Mucosa of descending colon (tissue), 3 donors: Measurements from ENCODE around the gene CLDN3. TPM values are rescaled to one million over a fixed set of nuclear protein-coding genes. Genes with fewer than 3 reads are reported as not detected.

Source experiments
- ATAC-seq: fragments of 200-7000 bp; cut with Tn5 transposase; one replicate; pipeline ENCODE4 v1.9.1; 2020; ENCODE audit warnings: mild to moderate bottlenecking, moderate library complexity
- DNase-seq, 3 donors: peaks; one replicate each; pipeline ENCODE4 v3.0.0-alpha.2; 2020
- H3K36me3 ChIP-seq: fragments of 200-600 bp; one replicate; pipeline ENCODE4 v1.8.0; 2021; ENCODE audit warnings: low read depth, mild to moderate bottlenecking
- H3K4me1 ChIP-seq: fragments of 200-600 bp; one replicate; pipeline ENCODE4 v1.8.0; 2021; ENCODE audit warnings: low read depth, mild to moderate bottlenecking
- H3K4me3 ChIP-seq: fragments of 200-600 bp; one replicate; pipeline ENCODE4 v1.8.0; 2021; ENCODE audit warnings: mild to moderate bottlenecking
- H3K9me3 ChIP-seq: fragments of 200-600 bp; one replicate; pipeline ENCODE4 v1.8.0; 2021; ENCODE audit warnings: mild to moderate bottlenecking
- CTCF ChIP-seq: fragments of 200-600 bp; IDR thresholded peaks from one replicate; pipeline ENCODE4 v1.8.0; 2022; ENCODE audit warnings: antibody characterized with exemption, mild to moderate bottlenecking
- intact Hi-C, 2 donors: fragments of 100-400 bp; cut with DNase I in 1 of 2; cut with micrococcal nuclease in 1 of 2; formaldehyde crosslinking; loops; one replicate each; pipeline versions ENCODE4 v1.11.0 to v1.11.1; 2022; cut with DNase I, micrococcal nuclease
- total RNA-seq, 3 donors: library from RNA; stranded (reverse); fragmentation: NEBNext Ultra II Directional in 2 of 3; extraction: Animal tissue kit (Norgen Biotek cat#: 25700) in 2 of 3; gene quantifications; one replicate each; pipeline versions ENCODE4 v1.2.1 to v1.2.4, GENCODE V29; 2021 to 2023
- donor health status: DM: no; HTN: no; CAD: no; lungs with moderate emphysema.
- donor health status: DM: no; HTN: no; CAD: no.
- donor health status: DM: no; HTN: yes; CAD: no.

Gene CLDN3
- total RNA-seq, 3 donors from 2014 or later: 229 to 621 (median 534) TPM

DNA sequence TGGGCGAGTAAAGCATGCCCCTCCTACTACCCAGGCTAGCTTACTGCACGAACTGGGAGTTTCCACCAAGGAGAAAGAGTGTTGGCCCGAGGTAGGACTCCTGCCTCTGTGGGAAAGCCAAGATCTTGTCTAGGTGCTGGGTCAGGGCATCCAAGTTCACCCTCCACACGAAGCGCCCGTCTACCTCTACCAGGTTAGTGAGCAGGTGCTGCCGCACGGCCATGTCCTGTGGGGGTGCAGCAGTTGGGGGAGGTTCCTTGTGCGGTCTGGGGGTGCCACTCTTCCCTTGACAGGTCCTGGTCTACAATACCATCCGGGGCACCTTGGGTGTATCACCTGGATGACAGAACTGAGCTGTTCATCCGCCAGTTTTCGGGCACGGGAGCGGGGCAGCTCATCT lies 33.2 kb downstream of the CLDN3 start:
- no peaks in the 10 kb centered on the region for H3K9me3 ChIP-seq
- intact Hi-C loops: loop anchor here in 1 of 2 donors (5.0 kb wide), 1 partner anchor 130 kb away; no protein-coding TSS in a partner anchor
- ATAC-seq (no peak), DNase-seq (peak in 2 of 3 donors; percentile 55 to 60)
- no peak for TF ChIP-seq CTCF
- H3K36me3 ChIP-seq: no peaks in the 10 kb centered on the region
- no peak overlapping the region for H3K4me3 ChIP-seq
- peaks cover 39% of the 10 kb centered on the region for H3K4me1 ChIP-seq

DNA sequence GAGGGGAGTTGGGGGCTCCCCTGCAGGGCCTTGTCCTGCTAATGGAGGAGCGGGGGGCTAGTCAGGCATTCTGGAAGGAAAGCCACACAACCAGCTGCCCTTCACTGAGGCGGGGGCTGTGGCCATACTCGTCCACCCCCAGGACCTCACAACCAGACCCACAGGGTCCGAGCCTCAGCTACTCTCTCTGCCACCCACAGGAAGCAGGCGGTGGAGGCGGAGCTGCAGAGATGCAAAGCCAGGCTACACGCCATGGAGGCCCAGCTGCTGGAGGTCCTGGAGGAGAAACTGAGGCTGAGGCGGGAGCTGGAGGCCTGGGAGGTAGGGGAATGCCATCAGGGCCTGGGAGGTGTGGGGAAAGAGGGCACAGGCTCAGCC lies 34.6 kb downstream of the CLDN3 start:
- Histone ChIP-seq H3K4me3 (no peak overlapping the region), H3K4me1 (peaks cover 31% of the 10 kb centered on the region), H3K9me3 (no peaks in the 10 kb centered on the region), H3K36me3 (no peaks in the 10 kb centered on the region)
- no peak for TF ChIP-seq CTCF
- DNase-seq: peak in 2 of 3 donors; percentile 62 to 70
- no peak for ATAC-seq
- intact Hi-C loops: loop anchor here in 1 of 2 donors (5.0 kb wide), 1 partner anchor 128 kb away; no protein-coding TSS in a partner anchor

DNA sequence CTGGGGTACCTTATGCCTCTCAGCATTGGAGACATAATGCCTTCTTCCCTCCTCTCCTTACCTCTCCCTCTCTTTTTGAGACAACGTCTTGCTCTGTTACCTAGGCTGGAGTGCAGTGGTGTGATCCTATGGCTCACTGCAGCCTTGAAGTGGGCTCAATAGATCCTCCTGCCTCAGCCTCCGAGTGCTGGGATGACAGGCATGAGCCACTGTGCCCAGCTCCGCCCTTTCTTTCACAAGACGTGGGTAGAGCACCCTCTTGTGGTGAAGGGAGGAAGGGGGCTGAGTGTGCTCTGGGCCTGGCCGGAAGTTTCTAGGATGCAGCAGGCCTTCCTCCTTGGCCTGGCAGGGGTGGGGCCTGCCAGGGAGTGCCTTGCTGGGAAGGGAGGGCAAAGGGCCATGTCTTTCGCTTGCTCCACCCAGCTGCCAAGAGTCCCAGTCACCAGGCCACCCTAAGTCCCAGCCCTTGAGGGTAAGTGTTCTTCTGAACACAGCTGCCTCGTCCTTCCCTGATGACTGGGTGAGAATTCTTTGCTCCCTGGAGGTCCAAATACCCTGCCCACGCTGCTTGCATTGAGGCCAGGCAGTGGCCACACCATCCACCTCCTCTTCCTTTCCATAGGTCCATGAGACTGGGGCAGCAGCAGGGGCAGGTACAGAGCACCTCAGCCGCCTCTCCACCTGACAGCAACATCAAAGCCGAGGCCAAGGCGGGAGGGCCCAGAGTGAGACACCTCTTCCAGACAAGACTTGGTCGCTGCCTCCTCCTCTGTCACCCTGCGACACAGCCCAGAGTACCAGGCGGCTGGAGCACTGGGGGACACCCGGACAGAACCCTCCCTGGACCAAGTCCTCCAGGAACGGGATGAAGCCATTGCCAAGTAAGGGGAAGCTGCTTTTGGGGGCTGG lies 35.2 kb downstream of the CLDN3 start:
- intact Hi-C loops: loop anchor here in 1 of 2 donors (5.0 kb wide), 1 partner anchor 128 kb away; no protein-coding TSS in a partner anchor
- TF ChIP-seq CTCF: peak; percentile 87
- Histone ChIP-seq H3K4me3 (no peak overlapping the region), H3K4me1 (peaks cover 31% of the 10 kb centered on the region), H3K9me3 (no peaks in the 10 kb centered on the region), H3K36me3 (no peaks in the 10 kb centered on the region)
- peak; percentile 93 to 95 (median 94) for DNase-seq
- ATAC-seq: peak; percentile 73

DNA sequence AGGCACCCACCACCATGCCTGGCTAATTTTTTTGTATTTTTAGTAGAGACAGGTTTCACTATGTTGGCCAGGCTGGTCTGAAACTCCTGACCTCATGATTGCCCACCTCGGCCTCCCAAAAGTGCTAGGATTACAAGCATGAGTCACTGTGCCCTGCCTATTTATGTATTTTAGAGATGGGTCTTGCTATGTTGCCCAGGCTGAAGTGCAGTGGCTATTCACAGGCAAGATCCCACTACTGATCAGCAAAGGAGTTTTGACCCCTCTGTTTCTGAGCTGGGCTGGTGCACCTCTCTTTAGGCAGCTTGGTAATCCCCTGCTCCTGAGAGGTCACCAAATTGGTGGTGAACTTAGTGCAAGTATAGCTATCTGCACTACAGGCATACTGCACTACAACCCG lies 37.7 kb downstream of the CLDN3 start:
- Histone ChIP-seq H3K36me3 (no peaks in the 10 kb centered on the region), H3K4me1 (peaks cover 16% of the 10 kb centered on the region), H3K4me3 (no peak overlapping the region), H3K9me3 (no peaks in the 10 kb centered on the region)
- DNase-seq (no peak), ATAC-seq (no peak)
- no peak for TF ChIP-seq CTCF
- intact Hi-C loops: no loop called here

DNA sequence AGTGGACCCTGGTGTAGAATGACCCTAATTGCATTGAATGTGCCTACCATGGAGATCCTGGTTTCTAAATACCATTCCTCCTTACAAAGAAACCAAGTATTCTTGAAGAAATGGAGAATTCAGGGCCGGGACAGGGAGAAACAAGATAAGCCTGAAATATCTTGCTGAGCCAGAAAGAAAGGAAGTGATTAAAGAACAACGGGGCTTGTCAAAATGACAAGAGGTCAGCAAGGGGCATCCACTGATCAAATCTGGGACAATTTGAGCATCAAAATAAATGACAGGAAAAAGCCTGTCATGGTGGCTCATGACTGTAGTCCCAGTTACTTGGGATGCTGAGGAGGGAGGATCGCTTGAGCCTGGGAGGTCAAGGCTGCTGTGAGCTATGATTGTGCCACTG lies 39.6 kb downstream of the CLDN3 start:
- TF ChIP-seq CTCF: no peak
- Histone ChIP-seq H3K36me3 (no peaks in the 10 kb centered on the region), H3K9me3 (no peaks in the 10 kb centered on the region), H3K4me1 (peaks cover 2% of the 10 kb centered on the region), H3K4me3 (no peak overlapping the region)
- no peak for ATAC-seq
- intact Hi-C loops: no loop called here
- no peak for DNase-seq
